Astrocyte (in vitro differentiated cells and primary cell): Measurements from ENCODE around the gene MYO5A.
"Not testable (repeated sequence)": the region's sequence is repeated elsewhere in the genome, so short reads cannot be mapped to it uniquely, and the experiment has no call there.

ENCODE experiments used
- EZH2 ChIP-seq: IDR thresholded peaks from 2 replicates; pipeline ENCODE4 v1.6.1; 2012; ENCODE audit warnings: mild to moderate bottlenecking, low read length, inconsistent platforms; ENCODE audit not compliant: insufficient read depth
- TF ChIP-seq, protein P1 (sequence below): IDR thresholded peaks from 2 replicates; pipeline ENCODE4 v1.5.1; 2011; ENCODE audit warnings: low read depth, mild to moderate bottlenecking, inconsistent platforms, low read length, moderate library complexity; ENCODE audit not compliant: insufficient read depth

GRCh38 chr15:52285941-52286340 is 242.7 kb downstream of the MYO5A start:
- TF ChIP-seq, protein P1, sequence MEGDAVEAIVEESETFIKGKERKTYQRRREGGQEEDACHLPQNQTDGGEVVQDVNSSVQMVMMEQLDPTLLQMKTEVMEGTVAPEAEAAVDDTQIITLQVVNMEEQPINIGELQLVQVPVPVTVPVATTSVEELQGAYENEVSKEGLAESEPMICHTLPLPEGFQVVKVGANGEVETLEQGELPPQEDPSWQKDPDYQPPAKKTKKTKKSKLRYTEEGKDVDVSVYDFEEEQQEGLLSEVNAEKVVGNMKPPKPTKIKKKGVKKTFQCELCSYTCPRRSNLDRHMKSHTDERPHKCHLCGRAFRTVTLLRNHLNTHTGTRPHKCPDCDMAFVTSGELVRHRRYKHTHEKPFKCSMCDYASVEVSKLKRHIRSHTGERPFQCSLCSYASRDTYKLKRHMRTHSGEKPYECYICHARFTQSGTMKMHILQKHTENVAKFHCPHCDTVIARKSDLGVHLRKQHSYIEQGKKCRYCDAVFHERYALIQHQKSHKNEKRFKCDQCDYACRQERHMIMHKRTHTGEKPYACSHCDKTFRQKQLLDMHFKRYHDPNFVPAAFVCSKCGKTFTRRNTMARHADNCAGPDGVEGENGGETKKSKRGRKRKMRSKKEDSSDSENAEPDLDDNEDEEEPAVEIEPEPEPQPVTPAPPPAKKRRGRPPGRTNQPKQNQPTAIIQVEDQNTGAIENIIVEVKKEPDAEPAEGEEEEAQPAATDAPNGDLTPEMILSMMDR, result not testable (repeated sequence)
- not testable (repeated sequence) for TF ChIP-seq EZH2
